Right lung (tissue), 5 donors: ENCODE data around the gene CYP2W1. TPM values are rescaled to one million over a fixed set of nuclear protein-coding genes. Genes with fewer than 3 reads are reported as not detected.
"Not testable (repeated sequence)": the region's sequence is repeated elsewhere in the genome, so short reads cannot be mapped to it uniquely, and the experiment has no call there.

ENCODE experiments used
- DNase-seq, 2 donors: peaks; one replicate each; pipeline ENCODE4 v3.0.0-alpha.2; 2013
- polyA plus RNA-seq, 5 donors: library from polyadenylated mRNA; unstranded; fragments of 120-200 nt; gene quantifications; one replicate each; pipeline versions ENCODE4 v1.2.1 to v1.2.3, GENCODE V29; 2013; ENCODE audit warnings: inconsistent platforms in 1 of 5, low replicate concordance in 1 of 5; ENCODE audit not compliant: insufficient read length in 5 of 5, insufficient read depth in 1 of 5

The CYP2W1 gene
- polyA plus RNA-seq, 5 donors, result 5.4 to 21.2 (median 9.5) TPM

GRCh38 chr7:949021-949934, 33.7 kb upstream of the CYP2W1 start:
- no peak for DNase-seq

- DNase-seq, result no peak
These were observed 31.0 kb upstream of the CYP2W1 start for GRCh38 chr7:951881-952547.

GRCh38 chr7:952548-953441, 30.2 kb upstream of the CYP2W1 start:
- DNase-seq, result no peak

- no peak for DNase-seq
These were observed 29.2 kb upstream of the CYP2W1 start for GRCh38 chr7:953547-954327.

- DNase-seq, result no peak
These were observed 28.4 kb upstream of the CYP2W1 start, which contains the start of gene ADAP1 for GRCh38 chr7:954330-955238. Gene ADAP1 (minus strand): TSS chr7:954680. CDS start chr7:954477, 203 bp downstream.

- DNase-seq, result no peak
These were observed 26.9 kb upstream of the CYP2W1 start for GRCh38 chr7:956031-956430.

GRCh38 chr7:957418-958220, 25.4 kb upstream of the CYP2W1 start:
- no peak for DNase-seq

GRCh38 chr7:958221-959200, 24.5 kb upstream of the CYP2W1 start:
- no peak for DNase-seq

GRCh38 chr7:959271-959670, 23.7 kb upstream of the CYP2W1 start:
- DNase-seq, result no peak

- DNase-seq, result not testable (repeated sequence)
These were observed 23.2 kb upstream of the CYP2W1 start for GRCh38 chr7:959740-960139.

GRCh38 chr7:960269-960871, 22.6 kb upstream of the CYP2W1 start:
- no peak for DNase-seq

GRCh38 chr7:960972-961371, 22.0 kb upstream of the CYP2W1 start:
- DNase-seq, result not testable (repeated sequence)

GRCh38 chr7:961546-962400, 21.2 kb upstream of the CYP2W1 start:
- DNase-seq, result no peak

GRCh38 chr7:962401-963081, 20.4 kb upstream of the CYP2W1 start:
- no peak for DNase-seq

- no peak for DNase-seq
These were observed 19.5 kb upstream of the CYP2W1 start for GRCh38 chr7:963236-964078.
